Stimulated activated CD4-positive, alpha-beta T cell treated with anti-CD3 and anti-CD28 coated beads, Interleukin-2, amount 100 ng/mL, for 4 hours (primary cell): ENCODE data around the gene BAHCC1.

Source experiments
- DNase-seq: peaks from one replicate; pipeline ENCODE4 v3.0.0-alpha.2; 2020; ENCODE audit warnings: low read depth

The BAHCC1 gene

DNA sequence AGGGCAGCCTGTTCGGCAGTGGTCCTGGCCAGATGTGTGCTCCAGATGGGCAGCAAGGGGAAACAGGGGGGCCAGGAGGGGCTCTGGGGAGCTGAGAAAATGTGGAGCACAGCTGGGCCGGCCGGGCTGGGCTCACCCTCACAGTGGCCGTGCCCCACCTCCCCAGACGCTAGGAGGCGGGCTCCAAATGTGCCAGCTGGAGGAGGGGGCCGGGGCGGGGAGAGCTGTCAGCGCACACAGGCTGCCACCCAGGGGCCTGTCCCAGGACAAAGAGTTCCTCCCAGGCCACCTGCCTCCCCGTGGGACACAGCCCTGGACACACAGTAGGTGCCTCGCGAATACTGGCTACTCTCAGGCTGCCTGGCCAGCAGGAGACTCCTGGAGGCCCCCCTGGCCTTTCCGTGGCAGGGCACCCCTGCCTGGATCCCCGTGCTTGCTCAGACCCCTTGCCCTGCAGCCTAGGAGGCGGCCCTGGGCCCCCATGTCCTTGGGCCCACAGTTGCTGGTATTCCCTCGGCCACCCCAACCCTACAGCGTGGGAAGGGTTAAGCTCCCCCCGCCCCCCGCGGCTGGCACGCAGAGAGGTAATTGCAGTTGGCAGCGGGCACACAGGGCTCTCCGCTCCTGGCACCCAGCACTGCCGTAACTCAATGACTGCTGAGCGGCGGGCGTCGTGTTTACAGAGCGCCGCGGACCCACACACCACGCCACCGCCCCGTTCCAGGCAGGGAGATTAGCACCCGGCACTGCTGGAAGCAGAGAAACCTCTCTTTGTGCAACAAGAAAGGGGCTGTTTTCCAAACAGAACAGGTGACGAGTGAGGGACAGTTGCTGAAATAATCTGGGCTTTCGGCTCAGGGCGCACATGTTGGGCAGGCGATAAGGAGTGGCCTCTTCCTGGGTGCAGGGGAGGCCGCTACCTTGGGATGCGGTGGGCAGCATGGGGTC is 32.2 kb downstream of the BAHCC1 start:
- no peak for DNase-seq

DNA sequence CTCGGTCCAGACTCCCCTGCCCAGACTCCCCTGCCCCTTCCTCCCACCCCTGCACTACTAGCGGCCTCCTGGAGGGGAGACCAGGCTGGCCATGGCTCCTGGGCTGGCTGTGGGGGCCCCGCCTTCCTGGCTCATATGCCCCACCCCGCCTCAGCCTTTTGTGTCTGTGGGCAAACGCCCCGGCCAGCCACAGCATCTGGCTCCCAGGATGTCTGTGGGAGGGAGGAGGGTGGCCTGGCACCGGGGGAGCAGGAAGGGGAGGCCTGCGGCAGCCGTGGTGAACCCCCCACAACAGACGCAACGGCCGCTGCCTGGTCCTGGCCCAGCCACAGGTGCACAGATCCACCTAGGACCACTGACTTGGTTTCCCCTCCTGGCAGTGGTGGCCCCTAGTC is 32.9 kb downstream of the BAHCC1 start:
- no peak for DNase-seq

DNA sequence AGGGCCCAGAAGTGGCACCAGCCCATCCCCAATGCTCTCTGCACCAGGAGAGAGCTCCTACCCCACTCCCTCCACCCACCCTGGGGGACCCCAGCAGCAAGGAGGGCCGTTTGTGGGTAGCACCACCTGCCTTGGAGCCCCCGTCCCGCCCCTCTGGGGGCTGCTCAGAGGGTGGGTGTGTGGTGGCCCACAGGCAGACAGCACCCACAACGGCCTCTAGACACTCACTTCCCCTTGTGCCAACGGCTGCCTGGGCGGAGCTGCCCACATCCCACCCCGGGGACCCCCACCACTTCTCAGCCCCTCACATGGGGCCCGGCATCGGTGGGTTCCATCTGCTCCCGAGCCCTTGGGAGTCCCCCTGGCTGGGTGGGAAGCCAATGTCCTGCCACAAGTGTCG is 33.3 kb downstream of the BAHCC1 start:
- DNase-seq: no peak

DNA sequence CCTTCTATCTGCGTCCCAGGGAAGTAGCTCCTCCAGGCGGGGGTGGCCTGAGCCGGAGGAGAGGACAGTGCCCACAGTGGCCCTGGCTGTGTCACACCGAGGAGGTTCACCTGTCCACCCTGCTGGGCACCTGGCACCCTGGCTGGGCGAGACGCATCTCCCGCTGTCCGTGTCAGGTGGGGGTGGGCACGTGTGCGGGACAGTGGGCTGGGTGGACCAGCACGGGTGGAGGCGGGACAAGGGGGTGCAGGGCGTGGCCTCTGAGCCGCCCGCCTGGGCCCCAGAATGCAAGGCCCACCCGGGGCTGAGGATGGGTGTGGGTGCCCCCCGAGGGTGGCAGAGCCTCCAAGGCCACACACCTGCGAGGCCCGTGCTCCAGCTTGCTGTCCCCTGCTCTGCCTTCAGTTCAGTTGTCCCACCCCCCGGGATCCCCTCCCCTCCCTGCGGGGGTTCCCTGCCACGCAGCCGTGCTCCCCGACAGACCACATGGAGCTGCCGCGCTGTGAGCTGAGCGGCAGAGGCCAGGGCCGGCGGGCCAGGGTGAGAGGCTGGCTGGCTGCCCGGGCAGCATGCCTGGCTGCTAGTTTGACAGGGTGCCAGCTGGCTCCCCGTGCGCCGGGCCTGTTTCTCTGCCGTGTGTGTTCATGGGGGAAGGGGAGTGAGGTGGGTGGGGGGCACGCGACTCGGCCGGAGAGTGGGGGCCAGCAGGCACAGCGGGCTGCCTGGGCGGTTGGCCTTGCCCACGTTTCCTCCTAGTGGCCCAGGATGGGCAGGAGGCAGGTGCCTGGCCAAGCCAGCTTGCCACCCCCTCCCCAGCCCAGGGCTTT is 33.9 kb downstream of the BAHCC1 start:
- no peak for DNase-seq

DNA sequence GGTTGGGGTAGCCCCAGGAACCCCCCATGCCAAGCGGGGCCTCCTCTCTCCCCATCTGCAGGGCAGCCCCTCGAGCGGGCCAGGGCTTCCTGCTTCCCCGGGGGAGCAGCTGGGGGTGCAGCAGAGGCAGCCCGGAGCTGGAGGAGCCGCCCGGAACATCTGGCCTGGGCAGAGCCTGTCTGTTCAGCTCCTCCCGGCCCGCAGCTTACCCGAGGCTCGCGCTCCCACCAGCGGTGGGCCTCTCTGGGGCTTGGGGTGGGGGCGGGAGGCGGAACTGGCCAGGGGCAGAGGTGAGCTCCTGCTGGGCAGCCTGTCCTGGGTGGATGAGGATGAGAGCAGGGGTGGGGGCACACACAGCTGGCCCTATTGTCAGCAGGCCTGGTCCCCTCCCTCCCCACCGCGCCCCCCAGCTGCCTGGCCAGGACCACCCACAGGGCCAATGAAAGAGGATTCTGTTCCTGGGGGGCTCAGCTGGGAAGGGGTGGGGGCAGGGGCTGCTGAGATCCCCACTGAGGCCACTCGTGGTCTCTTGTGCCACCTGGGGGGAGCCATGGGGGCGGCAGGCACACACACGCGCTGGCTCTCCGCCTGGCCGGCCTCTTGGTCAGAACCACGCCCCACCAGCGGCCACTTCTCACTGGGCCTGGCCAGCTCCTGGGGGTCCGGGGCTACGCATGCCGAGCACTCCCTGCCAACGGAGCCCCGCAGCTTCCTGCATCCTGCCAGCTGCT is 34.7 kb downstream of the BAHCC1 start:
- DNase-seq: no peak

DNA sequence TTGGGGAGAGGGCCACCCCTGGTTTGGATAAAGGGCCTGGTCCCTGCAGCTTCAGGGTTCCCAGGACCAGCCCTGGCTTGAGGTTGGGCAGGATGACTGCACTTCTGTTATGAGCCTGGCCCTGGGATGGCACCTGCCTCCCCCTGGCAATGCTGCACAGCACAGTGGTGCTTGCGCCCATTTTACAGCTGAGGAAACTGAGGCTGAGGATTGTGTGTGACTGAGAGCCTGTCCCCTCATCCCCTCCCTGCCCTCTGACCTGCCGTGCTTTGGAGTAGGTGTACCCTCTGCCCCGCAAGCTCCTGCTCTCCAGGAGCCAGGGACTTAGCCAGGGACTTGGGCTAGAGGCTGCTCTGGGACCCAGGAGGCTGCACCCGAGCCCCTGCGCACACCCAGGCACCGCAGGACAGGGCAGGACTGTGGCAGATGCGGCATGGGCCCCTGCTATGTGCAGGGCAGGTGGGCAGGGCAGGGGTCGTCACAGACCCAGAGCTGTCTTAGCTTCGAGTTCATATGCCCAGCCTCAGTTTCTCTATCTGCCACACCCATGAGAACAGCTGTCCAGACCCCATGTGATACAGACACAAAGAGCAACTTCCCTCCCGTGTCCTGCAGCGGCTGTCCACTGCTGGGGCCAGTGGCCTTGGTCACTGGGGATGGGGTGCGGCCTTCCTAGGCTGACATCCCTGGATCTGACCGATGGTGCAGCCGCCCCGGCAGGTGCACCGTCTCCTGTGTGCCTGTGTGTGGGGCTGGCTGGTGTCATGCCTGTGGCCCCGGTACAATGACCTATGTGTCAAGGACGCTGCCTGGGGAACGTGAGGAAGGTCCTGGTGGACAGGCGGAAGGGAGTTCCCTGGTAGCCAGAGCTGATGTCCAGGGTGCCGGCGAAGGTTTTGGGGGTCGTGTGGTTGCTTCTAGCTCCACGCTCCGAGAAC is 36.6 kb downstream of the BAHCC1 start:
- DNase-seq: no peak

DNA sequence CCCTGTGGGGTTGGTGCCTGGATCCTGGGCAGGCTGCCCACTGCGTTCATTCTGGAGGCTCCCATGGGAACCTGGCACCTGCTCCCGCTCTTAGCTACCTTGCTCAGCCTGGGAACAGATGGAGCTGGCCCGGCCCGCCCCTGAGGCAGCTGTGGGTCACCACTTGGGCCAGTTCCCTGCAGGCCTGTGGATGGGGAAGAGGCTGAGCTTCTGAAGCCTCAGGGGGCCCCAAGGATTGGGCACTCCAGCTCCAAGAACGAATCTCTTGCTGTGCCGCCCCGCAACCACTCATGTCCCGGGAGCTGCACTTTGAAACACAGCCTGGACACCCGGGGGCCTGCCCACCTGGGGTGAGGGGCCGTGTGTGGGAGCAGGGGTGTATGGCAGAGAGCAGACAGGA is 37.7 kb downstream of the BAHCC1 start:
- no peak for DNase-seq

DNA sequence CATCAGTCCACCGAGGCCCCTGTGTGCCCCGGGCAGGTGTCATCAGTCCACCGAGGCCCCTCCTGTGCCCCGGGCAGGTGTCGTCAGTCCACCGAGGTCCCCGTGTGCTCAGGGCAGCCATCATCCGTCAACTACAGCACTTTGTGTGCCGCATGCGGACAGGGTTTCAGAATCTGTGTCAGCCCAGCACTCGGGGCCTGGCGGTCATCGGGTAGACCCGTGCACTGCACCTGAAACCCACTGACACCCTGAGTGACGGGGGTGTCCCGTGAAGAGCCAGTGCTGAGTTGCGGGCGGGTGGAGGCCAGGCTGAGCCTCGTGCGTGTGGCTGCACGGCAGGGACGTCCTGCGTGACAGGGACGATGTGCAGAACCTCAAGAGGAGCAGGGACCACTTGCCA is 38.4 kb downstream of the BAHCC1 start:
- DNase-seq: no peak

DNA sequence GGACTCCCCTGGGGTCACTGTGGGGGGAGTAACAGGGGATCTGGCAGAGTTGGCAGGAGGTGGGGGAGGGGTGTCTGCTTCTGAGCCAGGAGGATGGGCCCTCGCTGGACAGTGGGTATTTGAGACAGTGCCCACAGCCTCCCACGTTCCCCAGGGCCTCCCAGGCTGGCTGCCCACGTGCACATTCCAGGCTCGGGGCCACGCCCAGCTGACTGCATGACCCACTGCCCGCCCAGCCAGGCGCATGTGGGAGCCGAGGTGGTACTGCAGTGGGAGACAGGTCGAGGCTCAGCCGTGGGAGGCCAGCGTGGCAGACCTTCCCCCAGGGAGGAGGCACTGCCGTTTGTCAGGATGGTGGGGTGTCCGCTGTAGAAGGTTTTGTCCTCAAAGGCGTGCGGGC is 38.8 kb downstream of the BAHCC1 start:
- DNase-seq: no peak

DNA sequence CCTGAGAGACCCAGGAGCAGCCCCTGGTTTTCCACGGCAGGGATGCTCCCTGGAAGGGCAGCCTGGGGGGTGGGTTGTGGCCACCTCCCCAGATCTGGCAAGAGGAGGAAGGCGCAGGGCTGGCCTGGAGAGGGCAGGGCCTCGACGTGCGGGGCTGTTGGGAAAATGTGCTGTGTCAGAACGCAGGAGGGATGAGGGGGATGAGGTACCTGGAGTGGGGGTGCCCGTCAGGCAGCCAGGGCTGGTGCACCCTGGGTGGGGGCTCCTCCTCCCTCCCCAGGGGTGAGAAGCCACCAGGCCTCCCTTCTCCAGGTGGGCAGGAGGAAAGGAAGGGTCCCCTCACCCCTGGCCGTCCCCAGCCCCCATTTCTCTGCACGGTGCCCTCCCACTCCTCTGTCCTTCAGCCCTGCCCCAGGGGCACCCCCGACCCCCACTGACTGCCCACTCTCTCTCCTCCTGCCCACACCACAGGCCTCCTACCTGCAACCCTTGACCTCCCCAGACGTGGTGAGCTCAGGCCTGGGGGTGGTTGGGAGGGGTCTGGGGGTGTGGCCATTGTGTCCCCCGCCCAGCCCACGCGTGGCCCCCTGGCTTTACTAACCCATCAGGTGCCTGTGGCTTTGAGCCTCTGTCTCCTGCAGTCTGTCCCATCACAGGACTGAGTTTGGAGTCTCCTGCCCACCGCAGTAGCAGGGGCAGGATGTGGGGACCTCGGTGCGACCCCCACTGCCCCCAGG is 39.6 kb downstream of the BAHCC1 start:
- no peak for DNase-seq

DNA sequence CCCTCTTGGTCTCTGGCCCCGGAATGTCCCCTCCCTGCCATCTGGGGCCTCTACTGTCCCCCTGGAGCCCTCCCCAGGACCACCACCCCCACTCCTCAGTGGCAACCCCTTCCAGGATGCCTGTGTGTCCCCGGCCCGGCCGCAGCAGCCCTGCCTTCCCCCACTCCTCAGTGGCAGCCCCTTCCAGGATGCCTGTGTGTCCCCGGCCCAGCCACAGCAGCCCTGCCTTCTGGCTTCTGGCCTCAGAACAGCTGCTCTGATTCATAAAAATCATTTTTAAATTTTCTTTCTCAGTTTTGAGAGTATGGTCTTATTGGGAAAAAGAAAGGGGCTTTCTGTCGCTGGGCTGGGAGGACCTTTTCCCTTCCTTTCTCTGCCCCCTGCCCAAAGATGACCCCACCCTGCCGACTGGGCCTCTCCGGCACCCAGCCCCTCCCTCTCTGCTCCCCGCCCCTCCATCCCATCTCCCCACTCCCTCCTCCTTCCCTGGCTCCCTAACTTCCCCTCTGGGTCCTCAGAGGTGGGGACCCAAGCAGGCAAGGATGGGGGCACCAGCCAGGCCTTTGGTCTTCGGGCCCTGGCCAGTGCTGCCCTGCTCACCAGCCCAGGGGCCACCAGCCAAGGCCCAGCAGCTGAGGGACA is 40.5 kb downstream of the BAHCC1 start:
- no peak for DNase-seq

DNA sequence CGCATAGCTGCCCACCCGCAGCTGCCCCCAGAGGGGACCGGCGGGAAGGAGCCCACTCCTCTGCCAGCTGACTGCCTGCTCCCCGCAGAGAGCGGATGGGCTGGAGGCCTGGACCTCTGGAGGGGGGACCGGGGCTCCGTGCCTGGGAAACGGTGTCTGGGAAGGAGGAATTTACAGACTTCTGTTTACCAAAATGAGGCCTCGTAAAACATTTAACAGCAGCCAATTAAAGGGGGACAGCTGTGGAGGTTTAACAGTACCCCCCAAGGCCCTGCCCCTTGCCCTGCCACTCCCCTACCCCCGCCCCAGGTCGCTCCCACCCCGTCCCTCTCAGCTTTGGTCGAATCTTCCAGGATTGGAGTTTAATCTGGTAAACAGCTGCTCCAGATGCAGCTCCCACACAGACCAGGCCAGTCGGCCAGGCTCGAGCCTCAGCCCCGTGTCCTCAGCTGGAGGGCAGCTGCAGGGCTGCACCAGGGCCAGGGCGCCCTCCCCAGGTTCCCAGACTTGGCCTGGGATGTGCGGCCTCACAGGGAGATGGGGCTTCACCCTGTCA is 41.1 kb downstream of the BAHCC1 start:
- DNase-seq: no peak

DNA sequence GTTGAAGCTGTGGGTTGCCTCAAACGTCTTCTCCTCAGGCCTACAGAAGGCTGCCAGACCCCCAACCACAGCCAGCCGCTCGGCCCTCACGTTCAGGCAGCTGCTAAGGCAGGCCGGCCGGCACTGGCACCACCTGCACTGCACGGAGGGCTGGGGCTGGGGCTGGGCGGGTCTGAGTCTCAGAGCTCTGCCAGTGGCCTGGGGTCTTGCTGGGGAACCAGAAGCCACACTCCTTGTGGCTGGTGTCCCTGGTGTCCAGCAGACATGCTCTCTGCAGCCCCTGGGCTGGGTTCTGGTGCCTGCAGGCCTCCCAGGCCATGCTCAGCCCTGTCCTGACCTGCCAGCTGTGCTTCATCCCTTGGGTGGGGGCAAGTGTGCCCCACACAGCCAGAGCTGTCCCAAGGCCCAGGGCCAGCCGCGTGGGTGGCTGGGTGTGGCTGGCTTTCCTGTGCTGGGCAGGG is 42.0 kb downstream of the BAHCC1 start:
- DNase-seq: no peak

DNA sequence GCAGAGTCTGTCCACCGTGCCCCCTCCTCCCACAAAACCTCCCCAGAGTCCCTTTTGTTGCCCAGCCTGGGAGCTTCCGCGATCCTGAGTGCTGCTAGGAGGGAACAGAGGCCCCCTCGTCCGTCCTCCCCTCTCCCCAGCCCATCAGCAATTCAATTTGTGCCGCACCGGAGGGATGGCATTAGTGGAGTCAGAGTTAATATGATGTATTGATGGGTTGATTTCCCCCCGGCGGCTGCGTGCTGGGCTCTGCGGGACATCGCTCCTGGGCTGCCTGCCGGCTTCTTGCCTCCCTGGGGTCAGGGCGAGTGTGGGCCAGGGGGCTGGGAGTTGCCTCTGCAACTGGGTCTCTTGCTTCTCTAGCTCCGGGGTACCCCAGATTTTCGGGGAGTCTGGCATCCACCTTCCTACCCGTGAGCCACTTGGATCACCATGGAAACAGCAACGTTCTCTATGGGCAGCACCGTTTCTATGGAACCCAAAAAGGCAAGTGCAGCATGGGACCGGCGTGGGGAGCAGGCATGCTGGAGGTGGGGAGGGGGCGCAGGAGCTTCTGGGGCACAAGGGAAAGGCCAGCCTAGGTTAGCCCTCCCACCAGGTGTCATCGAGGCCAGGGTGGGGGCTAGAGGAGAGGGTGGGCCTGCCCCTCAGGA is 42.9 kb downstream of the BAHCC1 start:
- no peak for DNase-seq

DNA sequence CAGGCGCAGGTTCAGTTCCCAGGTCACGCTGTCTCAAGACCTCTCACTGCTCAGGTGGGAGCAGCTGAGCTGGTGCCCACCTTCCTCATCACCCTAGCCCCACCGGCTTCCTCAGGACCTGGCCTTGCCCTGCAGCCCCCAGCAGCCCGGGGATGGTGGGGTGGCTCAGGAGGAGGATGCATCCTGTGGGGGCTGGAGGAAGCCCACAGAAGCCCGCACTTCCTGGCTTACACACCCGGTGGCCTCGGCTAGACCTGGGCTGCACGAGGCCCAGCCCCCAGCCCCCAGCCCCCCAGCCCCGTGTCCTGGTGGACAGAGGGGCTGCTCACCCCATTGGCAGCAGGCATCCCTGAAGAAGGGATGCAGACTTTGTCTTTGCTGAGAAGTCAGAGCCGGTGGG is 43.4 kb downstream of the BAHCC1 start:
- DNase-seq: no peak

DNA sequence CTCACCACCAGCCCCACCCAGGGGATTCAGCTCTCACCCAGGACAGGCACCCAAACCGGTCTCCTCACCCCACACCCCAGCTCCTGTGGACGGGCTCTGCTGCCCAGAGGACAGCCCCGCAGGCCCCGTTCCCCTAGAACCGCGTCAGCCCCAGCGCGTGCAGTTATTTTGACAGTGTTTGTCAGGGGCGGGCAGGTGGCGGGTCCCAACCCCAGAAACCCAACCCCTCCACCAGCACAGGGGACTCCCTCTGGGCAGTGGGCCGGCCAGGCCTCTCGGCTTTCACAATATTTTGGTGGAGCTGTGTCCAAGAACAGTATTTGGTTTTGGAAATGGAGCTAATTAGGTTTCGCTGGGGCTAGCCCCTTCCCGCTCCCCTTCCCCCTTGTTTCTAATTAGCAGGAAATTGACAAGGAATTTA is 44.8 kb downstream of the BAHCC1 start:
- DNase-seq: no peak

DNA sequence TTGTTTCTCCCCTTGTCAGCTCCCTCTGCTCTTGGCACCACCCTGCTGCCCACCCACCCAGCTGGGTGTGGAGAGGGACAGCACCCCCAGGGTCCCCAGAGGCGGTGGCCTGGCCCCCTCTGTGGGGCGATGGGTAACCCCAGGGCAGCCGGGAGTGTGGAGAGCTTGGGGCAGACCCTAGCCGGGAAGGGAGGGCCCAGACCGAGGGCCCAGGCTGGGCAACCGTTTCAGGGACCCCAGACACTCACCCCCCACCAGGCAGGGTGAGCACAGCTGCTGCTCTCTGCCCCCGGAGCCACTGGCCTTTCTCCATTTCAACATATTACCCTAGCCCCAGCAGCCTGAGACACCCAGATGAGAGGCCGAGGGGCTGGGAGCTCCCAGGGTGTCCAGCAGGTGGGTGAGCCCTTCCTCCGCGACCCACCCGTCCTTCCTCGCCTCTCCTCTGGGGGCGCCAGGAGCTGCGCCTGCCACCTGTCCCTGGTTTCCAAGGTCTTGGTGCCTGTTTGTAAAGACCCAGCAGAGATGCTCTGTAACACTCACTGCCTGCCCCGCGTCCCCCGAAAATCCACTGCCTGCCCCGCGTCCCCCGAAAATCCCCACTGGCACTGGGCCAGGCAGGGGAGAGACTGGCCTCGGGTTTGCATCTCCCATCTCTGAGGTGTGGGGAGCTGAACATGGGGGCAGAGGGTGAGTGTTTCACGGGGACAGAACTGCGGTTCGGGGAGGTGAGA is 45.4 kb downstream of the BAHCC1 start:
- no peak for DNase-seq

DNA sequence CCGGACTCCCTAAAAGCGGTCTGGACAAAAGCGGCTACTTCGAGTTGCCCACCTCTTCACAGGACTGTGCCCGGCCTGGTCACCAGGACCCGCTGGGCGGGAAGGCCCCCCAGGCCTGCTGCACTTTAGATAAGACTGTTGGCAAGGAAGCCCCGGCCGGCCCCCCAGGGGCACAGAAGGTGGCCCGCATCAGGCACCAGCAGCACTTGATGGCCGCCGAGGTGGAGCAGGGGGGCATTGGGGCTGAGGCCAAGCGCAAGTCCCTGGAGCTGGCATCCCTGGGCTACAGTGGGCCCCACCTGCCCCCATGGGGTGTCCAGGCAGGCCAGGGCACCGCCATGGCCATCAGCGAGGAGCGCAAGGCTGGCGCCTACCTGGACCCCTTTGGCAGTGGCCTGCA is 47.5 kb downstream of the BAHCC1 start:
- no peak for DNase-seq
